Brain pericyte (primary cell): ENCODE results near the gene RNASE7.

Experiments used
- DNase-seq: peaks from one replicate; pipeline ENCODE4 v3.0.0-alpha.2; 2012; ENCODE audit warnings: low read depth, low spot score

The RNASE7 gene

GRCh38 chr14:21086908-21087293 is 44.7 kb downstream of the RNASE7 start:
- no peak for DNase-seq

DNA sequence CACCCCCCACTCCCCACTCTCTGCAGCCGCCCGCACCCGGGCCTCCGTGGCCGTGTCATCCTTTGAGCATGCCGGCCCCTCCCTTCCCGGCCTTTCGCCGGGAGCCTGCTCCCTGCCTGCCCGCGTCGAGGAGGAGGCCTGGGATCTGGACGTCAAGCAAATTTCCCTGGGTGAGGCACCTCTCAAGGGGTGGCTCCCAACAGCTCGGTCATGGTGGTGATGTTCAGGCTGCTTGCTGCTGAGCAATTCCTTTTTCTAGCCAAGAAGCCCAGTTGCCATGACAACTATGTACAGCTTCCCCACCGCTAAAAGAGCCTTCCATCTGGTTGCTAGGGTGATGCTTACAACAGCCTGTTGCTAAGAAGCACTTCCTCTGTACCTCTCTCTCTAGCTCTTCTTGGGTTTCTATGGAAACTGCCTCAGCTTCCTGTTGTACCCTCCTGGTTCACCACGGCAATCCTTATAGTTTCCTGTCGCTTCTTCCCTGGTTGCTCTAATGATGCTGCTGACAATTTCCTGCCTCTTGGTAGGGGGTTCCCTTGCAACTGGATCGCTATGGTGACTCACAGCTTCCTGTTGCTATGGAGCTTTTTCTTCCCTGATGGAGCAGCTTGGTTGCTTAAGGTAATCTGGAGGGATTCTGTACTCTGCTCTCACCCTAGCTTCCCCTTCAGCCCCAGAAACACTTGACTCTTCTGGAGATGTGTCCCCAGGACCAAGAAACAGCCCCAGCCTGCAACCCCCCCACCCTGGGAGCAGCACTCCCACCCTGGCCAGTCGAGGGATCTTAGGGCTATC is 45.3 kb downstream of the RNASE7 start:
- DNase-seq = peak; percentile 78

DNA sequence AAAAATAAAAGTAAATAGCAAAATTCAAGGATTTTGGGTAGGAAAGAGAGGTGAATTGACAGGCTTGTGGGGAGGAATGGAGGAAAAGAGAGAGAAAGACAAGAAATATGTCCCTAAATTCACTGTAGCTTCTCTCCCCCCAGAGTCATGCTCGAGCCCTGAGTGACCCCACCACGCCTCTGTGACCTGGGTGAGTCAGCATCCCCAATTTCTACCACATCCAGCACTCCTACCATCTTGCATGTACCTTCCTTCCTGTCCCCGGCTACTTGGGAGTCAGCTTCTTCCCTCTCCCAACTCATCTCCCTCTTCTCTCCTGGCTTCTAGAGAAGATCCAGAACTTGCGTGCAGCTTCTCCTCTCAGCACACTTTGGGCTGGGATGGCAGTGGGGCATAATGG is 46.5 kb downstream of the RNASE7 start:
- no peak for DNase-seq

- DNase-seq = no peak
Observed at GRCh38 chr14:21089271-21089670, 47.1 kb downstream of the RNASE7 start.

DNA sequence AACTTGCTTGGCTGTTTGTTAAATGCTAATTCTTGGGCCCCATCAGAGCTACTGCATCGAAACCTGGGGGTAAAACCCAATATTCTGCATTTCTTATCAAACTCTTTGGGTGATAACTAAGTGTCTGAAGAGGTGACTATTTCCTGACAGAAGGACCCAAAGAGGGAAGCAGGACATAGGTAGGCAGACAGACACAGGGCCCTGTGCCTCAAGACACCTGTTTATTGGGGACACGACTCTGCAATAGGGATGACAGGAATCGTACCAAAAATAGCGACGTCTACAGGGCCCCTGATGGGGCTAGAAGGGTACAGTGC is 47.7 kb downstream of the RNASE7 start:
- no peak for DNase-seq

- no peak for DNase-seq
Observed at GRCh38 chr14:21090194-21090939, 48.2 kb downstream of the RNASE7 start.

GRCh38 chr14:21090940-21091663 is 48.9 kb downstream of the RNASE7 start:
- no peak for DNase-seq

DNA sequence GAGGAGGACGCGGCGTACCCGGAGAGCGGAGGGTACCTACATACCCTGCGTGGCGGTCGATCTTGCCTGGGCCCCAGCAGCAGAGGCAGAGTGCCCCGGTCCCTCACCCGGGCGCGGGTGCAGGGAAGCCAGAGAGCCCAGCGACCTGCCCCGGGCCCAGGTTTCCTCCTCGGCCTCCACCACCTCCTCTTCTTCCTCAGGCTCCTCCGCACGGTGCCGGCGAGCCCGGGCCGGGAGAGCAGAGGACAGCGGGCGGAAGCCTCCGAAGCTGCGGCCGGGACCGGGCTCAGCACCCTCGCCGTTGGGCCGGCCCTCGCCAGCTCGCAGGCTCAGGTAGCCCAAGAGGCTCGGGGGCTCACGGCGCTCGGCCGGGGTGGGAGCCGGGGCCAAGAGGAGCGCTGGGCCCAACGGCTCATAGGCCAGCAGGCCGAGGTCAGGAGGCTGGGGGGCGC is 49.7 kb downstream of the RNASE7 start:
- no peak for DNase-seq

DNA sequence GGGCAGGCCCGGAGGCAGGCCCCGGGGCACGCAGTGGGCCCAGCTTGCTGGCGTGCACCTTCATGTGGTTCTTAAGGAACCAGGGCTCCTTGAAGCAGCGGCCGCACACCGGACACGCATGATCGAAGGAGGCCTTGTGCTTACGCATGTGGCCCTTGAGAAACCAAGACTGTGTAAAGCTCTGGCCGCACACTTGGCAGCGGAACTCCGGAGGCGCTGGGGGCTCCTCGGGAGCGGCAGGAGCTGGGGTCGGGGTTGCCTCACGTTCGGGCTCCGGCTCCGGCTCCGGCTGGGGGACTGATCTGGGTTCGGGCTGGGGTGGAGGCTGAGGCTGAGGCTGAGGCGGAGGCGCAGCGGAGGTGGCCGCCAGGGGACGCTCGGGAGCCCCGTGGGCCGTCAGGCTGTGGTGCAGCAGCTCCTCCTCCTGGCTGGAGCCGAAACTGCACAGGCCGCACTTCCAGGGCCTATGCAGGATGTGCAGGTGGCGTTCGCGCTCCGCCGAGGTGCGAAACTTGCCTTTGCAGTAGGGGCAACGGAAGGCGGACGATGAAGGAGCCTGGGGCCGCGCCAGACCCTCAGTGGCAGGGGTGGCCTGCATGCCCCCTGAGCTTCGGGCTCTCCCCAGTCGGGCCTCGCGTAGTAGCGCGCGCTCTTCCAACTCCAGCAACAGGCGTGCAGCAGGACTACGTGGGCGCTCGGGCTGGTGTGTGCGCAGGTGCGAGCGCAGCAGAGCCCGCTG is 50.3 kb downstream of the RNASE7 start:
- no peak for DNase-seq

DNA sequence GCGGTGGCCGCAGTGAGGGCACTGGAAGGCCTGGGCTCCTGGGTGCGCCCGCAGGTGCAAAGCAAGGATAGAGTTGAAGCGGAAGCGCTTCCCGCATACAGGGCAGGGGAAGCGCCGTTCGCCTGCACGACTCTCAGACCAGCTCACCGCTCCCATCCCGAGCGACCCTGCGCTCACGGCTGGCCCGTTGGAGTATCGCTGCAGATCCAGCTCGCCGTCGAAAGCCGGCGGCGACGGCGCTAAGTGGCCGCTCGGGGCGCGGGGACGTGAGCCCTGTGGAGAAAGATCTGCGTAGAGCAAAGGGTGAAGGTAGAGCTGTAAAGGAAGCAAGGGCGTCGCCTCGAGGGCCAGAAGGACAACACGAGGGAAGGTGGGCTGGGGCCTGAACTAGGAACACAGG is 50.9 kb downstream of the RNASE7 start:
- no peak for DNase-seq
